PC-3 (cell line): ENCODE data around the gene SHISA6. TPM values are rescaled to one million over a fixed set of nuclear protein-coding genes. Genes with fewer than 3 reads are reported as not detected.

Experiments used
- ATAC-seq: fragments of 200-7000 bp; cut with Tn5 transposase; 2 replicates; pipeline ENCODE4 v1.9.1; 2020; ENCODE audit warnings: mild to moderate bottlenecking, moderate library complexity
- BruUV-seq: library from RNA; stranded (reverse); fragments of 400-500 nt; replicated peaks from 2 replicates; lab custom pipeline; 2021; lab: Mats Ljungman, UMichigan
- CTCF ChIA-PET: fragments of 300-600 bp; sonication (Branson Sonifier 250); formaldehyde crosslinking; loops from one replicate; lab custom pipeline; 2022; ENCODE audit warnings: antibody characterized with exemption; lab: Charles Lee
- POLR2A ChIA-PET: fragments of 300-600 bp; sonication (Branson Sonifier 250); formaldehyde crosslinking; loops from one replicate; lab custom pipeline; 2022; ENCODE audit warnings: antibody characterized with exemption; ENCODE audit not compliant: unreplicated experiment; lab: Charles Lee
- DNase-seq: peaks from one replicate; pipeline ENCODE4 v3.0.0-alpha.2; 2015
- H2AFZ ChIP-seq: fragments of 300-600 bp; sonication (generic); 2 replicates; pipeline ENCODE4 v1.6.0; 2016; ENCODE audit warnings: antibody characterized with exemption, low read length
- H3F3A ChIP-seq: fragments of 300-600 bp; sonication (generic); one replicate; pipeline ENCODE4 v1.6.0; 2017; ENCODE audit warnings: antibody characterized with exemption, low read length, control low read depth, mild to moderate bottlenecking; ENCODE audit not compliant: unreplicated experiment
- H3K27ac ChIP-seq: fragments of 300-600 bp; sonication (generic); 2 replicates; pipeline ENCODE4 v1.5.1; 2016; ENCODE audit warnings: mild to moderate bottlenecking, low read length
- H3K27me3 ChIP-seq: fragments of 300-600 bp; sonication (generic); 2 replicates; pipeline ENCODE4 v1.6.1; 2016; ENCODE audit warnings: low read length, mixed read lengths
- H3K36me3 ChIP-seq: fragments of 300-600 bp; sonication (generic); 2 replicates; pipeline ENCODE4 v1.6.1; 2016; ENCODE audit warnings: low read depth, mixed run types, low read length, mixed read lengths
- H3K4me1 ChIP-seq: fragments of 300-600 bp; sonication (generic); 2 replicates; pipeline ENCODE4 v1.5.1; 2016; ENCODE audit warnings: low read length; ENCODE audit not compliant: insufficient read depth
- H3K4me2 ChIP-seq: fragments of 300-600 bp; sonication (generic); 2 replicates; pipeline ENCODE4 v1.6.0; 2016; ENCODE audit warnings: low read length
- H3K4me3 ChIP-seq: fragments of 300-600 bp; sonication (generic); 2 replicates; pipeline ENCODE4 v1.5.1; 2016; ENCODE audit warnings: mild to moderate bottlenecking, low read length, mixed read lengths
- H3K79me2 ChIP-seq: fragments of 300-600 bp; sonication (generic); 2 replicates; pipeline ENCODE4 v1.6.1; 2017; ENCODE audit warnings: low read length, mixed read lengths
- H3K9ac ChIP-seq: fragments of 300-600 bp; sonication (generic); 2 replicates; pipeline ENCODE4 v1.6.0; 2016; ENCODE audit warnings: mild to moderate bottlenecking, low read length
- H3K9me2 ChIP-seq: fragments of 300-600 bp; sonication (generic); replicated peaks from 2 replicates; pipeline ENCODE4 v1.6.1; 2016; ENCODE audit warnings: mixed run types, low read length, mixed read lengths
- H3K9me3 ChIP-seq: fragments of 300-600 bp; sonication (generic); 2 replicates; pipeline ENCODE4 v1.6.1; 2016; ENCODE audit warnings: low read length, mixed read lengths
- H4K20me1 ChIP-seq: fragments of 300-600 bp; sonication (generic); 2 replicates; pipeline ENCODE4 v1.6.1; 2016; ENCODE audit warnings: low read length, mixed read lengths
- CTCF ChIP-seq: fragments of 300-600 bp; sonication (generic); conservative IDR thresholded peaks from 2 replicates; pipeline ENCODE4 v1.5.1; 2017; ENCODE audit warnings: antibody characterized with exemption, low read depth, mild to moderate bottlenecking, low read length
- EZH2 ChIP-seq: fragments of 300-600 bp; sonication (generic); IDR thresholded peaks from one replicate; pipeline ENCODE4 v1.6.1; 2017; ENCODE audit warnings: antibody characterized with exemption, mild to moderate bottlenecking, low read length; ENCODE audit not compliant: unreplicated experiment
- EZH2phosphoT487 ChIP-seq: fragments of 300-600 bp; sonication (generic); IDR thresholded peaks from 2 replicates; pipeline ENCODE4 v1.6.1; 2018; ENCODE audit warnings: mild to moderate bottlenecking, antibody characterized with exemption, low read length, borderline replicate concordance
- intact Hi-C: fragments of 100-400 bp; cut with micrococcal nuclease; formaldehyde crosslinking; loops from 2 replicates; pipeline ENCODE4 v1.9.0; 2023
- total RNA-seq: library from RNA; depleted of rRNA; stranded (reverse); fragments of >200 nt; gene quantifications from 2 replicates; pipeline ENCODE4 v1.2.3, GENCODE V29; 2014

The SHISA6 gene
- total RNA-seq, 1 experiment from 2014 or later: not detected

- Histone ChIP-seq H3K9me2 (no peaks in the 10 kb centered on the region), H3K9ac (no peak overlapping the region), H3K9me3 (no peaks in the 10 kb centered on the region), H3K4me2 (no peak overlapping the region), H3K36me3 (no peaks in the 10 kb centered on the region), H3K27me3 (no peaks in the 10 kb centered on the region), H3F3A (no peaks in the 10 kb centered on the region), H4K20me1 (no peaks in the 10 kb centered on the region), H3K4me3 (no peak overlapping the region), H3K4me1 (no peaks in the 10 kb centered on the region), H3K79me2 (no peaks in the 10 kb centered on the region), H2AFZ (no peak overlapping the region), H3K27ac (no peak overlapping the region)
- TF ChIP-seq EZH2: no peak
- no peak for TF ChIP-seq CTCF
- TF ChIP-seq EZH2phosphoT487: no peak
- intact Hi-C loops: no loop called here
- CTCF ChIA-PET: no interaction called here
- DNase-seq: no peak
- POLR2A ChIA-PET: no interaction called here
- BruUV-seq: no TSS peak
- no peak for ATAC-seq
Observed at GRCh38 chr17:11486868-11487310, 245.9 kb downstream of the SHISA6 start.

GRCh38 chr17:11487469-11487868, 246.5 kb downstream of the SHISA6 start:
- POLR2A ChIA-PET: no interaction called here
- ATAC-seq: no peak
- Histone ChIP-seq H3K9ac (no peak overlapping the region), H4K20me1 (no peaks in the 10 kb centered on the region), H3K9me2 (no peaks in the 10 kb centered on the region), H3K9me3 (no peaks in the 10 kb centered on the region), H3K4me1 (no peaks in the 10 kb centered on the region), H3K36me3 (no peaks in the 10 kb centered on the region), H3K4me2 (no peak overlapping the region), H2AFZ (no peak overlapping the region), H3K4me3 (no peak overlapping the region), H3K27me3 (no peaks in the 10 kb centered on the region), H3F3A (no peaks in the 10 kb centered on the region), H3K27ac (no peak overlapping the region), H3K79me2 (no peaks in the 10 kb centered on the region)
- no peak for DNase-seq
- TF ChIP-seq EZH2phosphoT487: no peak
- TF ChIP-seq EZH2: no peak
- TF ChIP-seq CTCF: no peak
- CTCF ChIA-PET: no interaction called here
- no TSS peak for BruUV-seq
- intact Hi-C loops: no loop called here

DNA sequence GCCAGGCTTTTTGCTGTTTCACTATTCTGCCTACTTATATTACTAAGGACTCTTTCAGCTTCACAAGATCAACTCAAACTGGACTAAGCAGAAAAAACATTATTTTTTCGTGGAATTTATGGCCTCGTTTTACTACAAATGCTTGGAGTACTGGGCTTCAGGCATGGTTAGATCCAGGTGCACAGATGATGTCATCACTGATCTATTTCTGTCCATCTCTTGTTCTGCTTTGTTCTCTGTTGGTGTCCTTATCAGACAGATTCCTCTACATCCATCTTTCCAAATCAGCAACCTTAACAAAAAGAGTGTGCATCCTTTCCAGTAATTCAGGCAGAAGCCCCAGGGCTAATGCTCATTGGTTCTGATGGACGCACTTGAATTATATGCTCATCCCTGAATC, 247.4 kb downstream of the SHISA6 start:
- H4K20me1 ChIP-seq: no peaks in the 10 kb centered on the region
- no peak overlapping the region for H3K4me3 ChIP-seq
- no peaks in the 10 kb centered on the region for H3K4me1 ChIP-seq
- no peaks in the 10 kb centered on the region for H3F3A ChIP-seq
- H3K9me2 ChIP-seq: no peaks in the 10 kb centered on the region
- BruUV-seq: no TSS peak
- H2AFZ ChIP-seq: no peak overlapping the region
- TF ChIP-seq EZH2 (no peak), EZH2phosphoT487 (no peak), CTCF (no peak)
- ATAC-seq (no peak), DNase-seq (no peak)
- H3K4me2 ChIP-seq: no peak overlapping the region
- no peaks in the 10 kb centered on the region for H3K9me3 ChIP-seq
- H3K27ac ChIP-seq: no peak overlapping the region
- H3K79me2 ChIP-seq: no peaks in the 10 kb centered on the region
- intact Hi-C loops: no loop called here
- no peaks in the 10 kb centered on the region for H3K27me3 ChIP-seq
- ChIA-PET POLR2A (no interaction called here), CTCF (no interaction called here)
- H3K36me3 ChIP-seq: no peaks in the 10 kb centered on the region
- H3K9ac ChIP-seq: no peak overlapping the region
